DMS153 treated with DMSO at 0.1 percent for 48 hours (cell line): ENCODE data around the gene ZNF570.

Experiments used
- DNase-seq: peaks from one replicate; lab custom pipeline; 2025; ENCODE audit not compliant: unreplicated experiment; lab: John Stamatoyannopoulos, UW

Gene ZNF570

DNA sequence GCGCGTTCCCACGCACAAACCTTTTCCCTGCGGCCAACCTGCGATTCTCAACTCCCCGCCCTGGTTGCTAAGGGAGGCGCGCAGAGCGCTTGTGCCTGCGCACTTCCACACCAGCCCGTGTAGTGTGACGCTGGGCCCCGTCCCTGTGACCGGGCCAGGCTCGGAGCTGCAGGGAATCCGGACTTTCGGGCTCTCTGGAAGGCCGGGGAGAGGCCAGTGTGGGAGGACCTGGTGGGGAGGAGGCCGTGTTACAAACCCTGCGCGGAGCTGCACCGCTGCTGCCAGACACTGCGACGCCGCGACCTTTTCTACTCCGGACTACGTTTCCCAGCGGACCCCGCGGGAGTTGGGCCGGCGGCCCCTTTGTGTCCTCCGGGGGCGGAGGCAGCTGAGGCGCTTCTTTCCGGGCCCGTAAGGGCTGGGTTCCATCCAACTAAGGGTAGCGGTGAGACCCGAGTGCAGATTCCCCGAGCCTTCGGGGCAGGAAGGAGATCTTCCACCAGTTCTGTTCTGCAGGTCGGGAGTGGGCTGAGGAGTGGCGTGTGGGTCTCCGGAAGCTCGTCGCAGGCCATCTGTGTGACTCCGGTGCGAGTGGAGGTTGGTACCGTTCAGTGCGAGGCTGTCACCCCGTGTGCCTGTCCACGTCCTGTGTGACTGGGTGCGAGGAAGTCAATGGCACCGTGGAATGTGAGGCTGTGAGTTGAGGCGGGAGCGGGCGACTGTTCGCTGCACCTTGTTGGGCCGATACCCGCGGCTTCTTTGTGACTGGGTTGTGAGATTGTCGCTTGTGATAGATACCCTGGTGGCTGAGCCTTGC is at the start of gene ZNF570:
TSS of gene ZNF570 (plus strand) at position 396 of the 817 bp plus-strand sequence. CDS start 999 bp downstream, outside the sequence.
- DNase-seq, result peak; percentile 42

DNA sequence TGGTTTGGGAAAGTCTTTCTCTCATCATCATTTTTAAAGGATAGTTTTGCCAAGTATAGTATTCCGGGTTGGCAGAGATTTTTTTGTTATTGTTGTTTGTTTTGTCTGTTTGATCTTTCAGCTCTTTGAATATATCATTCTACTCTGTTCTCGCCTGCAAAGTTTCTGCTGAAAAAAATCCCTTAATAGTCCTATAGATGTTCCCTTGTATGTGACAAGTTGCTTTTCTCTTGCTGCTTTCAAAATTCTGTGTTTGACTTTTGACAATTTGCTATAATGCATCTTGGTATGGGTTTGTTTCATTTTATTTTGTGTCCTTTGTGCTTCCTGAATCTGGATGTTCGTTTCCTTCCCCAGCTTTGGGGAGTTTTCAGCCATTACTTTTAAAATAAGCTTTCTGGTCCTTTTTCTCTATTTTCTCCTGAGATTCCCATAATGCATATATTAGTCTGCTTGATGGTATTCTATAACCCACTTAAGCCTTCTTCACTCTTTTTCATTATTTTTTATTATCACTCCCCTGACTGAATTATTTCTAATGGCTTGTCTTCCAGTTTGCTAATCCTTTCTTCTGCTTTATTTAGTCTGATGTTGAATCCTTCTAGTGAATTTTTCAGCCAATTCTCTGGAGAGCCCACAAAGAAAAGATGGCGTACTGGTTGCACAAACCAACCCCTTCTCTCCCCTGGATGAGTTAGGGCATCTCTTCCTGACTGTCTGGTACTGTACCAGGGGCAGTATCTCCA is 16.5 kb upstream of the ZNF570 start:
- no peak for DNase-seq

DNA sequence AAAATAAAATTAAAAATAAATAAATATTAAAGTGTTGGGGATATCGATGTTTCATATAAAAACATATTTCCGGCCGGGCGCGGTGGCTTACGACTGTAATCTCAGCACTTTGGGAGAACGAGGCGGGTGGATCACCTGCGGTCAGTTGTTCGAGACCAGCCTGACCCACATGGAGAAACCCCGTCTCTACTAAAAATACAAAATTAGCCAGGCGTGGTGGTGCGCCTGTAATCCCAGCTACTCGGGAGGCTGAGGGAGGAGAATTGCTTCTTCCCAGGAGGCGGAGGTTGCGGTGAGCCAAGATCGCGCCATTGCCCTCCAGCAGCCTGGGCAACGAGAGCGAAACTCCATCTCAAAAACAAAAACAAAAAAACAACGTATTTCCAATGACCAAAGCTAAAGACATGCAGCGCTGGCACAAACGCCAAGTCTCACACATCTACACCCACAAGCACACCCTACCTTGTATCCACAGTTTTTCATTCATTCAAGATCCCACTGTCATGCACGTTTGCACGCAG is 2.8 kb upstream of the ZNF570 start:
- DNase-seq, result no peak

DNA sequence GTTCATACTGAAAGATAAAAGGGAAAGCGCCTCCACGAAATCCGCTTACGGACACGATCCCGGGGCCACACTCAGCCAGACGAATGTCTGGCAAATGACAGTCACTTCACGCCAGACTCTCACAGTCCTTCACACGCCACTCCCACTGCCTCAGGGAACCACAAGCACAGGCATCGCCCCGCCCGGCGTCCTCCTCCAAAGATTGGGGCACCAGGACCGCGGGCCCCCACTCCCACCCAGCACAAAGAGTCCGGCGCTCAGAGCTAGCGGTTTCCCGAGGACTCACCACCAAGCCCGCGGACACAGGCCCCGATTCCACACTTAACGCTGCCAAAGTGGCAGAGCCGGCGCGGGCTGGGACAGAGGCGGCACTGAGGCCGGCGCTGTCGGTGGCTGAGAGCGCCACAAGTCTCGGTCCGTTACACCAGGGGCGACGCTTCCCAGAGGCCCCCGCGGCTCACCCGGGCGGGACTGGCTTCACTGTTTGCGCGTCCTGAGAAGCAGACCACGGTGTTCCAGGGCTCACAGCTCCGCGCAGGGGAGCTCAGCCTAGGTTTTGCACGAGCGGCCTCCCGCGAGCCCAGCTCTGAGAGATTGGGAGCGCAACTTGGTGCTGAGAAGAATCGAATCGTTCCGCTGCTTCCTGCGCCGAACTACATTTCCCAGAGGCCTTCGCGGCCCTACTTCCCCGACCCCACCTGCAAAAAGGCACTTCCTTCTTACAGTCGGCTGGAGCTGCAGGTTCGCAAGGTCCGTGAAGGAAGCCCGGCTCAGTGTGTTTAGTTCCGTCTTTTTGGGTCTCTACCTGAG is 2.2 kb upstream of the ZNF570 start, which contains the start of gene ZNF569:
TSS of gene ZNF569 (minus strand) at position 647 of the 810 bp plus-strand sequence. CDS start 22,523 bp downstream, outside the sequence.
- peak; percentile 31 for DNase-seq

DNA sequence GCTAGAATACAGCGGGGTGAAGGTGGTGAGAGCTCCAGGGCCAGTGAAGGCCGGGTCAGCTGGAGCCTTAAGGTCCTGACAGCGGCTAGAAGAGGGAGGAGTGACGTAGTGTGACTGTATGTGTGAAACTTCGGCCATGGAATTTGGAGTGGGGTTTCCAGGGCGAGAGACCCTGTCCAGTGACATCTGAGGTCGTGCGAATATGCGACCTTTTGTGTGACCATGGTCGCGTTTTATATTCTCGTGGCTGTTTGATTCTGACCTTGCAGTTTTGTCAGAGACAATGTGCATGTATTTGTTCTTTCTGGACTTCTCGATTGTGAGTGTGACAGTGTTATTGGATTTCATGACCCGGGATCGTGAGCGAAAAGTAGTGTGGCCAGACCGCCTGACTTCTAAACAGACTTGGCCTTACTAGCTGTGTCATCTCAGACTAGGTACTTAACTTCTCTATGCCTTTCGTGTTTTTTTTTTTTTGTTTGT is 1.5 kb upstream of the ZNF570 start:
- DNase-seq, result no peak

DNA sequence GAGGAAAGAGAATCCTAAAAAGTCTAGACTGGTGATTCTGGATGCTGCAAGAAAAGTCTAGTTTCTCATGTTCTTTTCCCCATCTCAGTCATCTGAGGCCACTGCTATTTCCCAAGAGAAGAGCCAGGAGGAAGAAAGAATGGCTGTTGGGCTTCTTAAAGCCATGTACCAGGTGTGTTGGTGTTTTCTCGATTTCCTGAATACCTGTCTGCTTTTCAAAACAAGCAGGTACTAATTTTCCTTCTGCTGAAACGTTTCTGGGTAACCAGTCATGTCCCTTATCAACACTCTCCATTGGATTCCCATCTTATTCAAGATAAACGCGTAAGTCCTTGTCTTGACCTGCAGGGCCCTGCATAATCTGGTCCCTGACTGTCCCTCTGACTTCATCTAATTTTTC is 1.1 kb downstream of the ZNF570 start:
- DNase-seq, result no peak

DNA sequence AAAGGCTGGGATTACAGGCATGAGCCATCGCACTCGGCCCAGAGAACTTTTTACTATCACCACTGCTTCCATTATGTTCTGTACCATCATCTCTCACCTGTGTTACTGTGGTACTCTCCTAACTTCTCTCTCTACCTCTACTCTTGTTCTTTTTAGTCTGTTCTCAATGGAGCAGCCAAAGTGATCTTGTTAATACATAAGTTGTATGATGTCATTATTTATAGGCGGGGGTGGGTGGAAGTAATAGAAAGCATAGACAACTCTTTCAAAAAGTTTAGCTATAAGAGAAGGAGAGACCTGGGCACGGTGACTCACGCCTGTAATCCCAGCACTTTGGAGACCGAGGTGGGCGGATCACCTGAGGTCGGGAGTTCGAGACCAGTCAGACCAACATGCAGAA is 3.0 kb downstream of the ZNF570 start:
- DNase-seq, result no peak

DNA sequence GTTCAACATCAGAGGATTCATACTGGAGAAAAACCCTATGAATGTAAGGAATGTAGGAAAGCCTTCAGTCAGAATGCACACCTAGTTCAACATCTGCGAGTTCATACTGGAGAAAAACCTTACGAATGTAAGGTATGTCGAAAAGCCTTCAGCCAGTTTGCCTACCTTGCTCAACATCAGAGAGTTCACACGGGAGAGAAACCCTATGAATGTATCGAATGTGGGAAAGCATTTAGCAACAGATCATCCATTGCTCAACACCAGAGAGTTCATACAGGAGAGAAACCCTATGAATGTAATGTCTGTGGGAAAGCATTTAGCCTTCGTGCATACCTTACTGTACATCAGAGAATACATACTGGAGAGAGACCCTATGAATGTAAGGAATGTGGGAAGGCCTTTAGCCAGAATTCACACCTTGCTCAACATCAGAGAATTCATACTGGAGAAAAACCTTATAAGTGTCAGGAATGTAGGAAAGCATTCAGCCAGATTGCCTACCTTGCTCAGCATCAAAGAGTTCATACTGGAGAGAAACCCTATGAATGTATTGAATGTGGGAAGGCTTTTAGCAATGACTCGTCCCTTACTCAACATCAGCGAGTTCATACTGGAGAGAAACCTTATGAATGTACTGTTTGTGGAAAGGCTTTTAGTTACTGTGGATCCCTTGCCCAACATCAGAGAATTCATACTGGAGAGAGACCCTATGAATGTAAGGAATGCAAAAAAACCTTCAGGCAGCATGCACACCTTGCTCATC is 15.4 kb downstream of the ZNF570 start:
- DNase-seq, result no peak

DNA sequence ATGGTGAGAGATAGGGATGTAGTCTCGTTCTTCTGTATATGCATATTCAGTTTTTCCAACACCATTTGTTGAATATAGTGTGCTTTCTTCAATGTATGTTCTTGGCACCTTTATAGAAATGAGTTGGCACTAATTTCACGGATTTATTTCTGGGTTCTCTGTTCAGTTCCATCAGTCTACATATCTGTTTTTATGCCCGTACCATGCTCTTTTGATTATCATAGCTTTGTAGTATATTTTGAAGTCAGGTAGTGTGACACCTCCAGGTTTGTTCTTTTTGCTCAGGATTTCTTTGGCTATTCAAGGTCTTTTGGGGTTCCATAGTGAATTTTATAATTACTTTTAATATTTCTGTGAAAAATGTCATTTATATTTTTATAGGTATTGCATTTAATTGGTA is 23.1 kb downstream of the ZNF570 start:
- DNase-seq, result no peak

DNA sequence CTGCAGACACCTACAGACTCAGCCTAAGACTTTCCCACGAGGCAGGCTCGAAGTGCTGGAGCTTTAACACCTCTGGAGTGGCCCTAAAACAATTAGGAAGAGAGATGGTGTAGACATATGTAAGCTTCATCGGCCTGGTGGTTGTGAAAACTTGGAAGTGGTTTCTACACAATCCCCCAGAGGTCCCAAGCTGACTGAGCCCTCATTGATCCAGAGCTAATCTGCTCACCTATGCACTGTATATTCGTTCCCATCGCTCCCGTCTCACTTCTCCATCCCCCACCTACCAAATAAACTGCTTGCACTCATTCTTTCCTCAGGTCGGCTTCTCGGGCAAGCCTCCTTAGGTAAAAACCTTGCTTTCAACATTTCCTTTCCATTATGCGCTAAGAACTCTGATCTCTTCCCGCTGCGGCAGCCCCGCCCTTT is 36.8 kb downstream of the ZNF570 start:
- no peak for DNase-seq

DNA sequence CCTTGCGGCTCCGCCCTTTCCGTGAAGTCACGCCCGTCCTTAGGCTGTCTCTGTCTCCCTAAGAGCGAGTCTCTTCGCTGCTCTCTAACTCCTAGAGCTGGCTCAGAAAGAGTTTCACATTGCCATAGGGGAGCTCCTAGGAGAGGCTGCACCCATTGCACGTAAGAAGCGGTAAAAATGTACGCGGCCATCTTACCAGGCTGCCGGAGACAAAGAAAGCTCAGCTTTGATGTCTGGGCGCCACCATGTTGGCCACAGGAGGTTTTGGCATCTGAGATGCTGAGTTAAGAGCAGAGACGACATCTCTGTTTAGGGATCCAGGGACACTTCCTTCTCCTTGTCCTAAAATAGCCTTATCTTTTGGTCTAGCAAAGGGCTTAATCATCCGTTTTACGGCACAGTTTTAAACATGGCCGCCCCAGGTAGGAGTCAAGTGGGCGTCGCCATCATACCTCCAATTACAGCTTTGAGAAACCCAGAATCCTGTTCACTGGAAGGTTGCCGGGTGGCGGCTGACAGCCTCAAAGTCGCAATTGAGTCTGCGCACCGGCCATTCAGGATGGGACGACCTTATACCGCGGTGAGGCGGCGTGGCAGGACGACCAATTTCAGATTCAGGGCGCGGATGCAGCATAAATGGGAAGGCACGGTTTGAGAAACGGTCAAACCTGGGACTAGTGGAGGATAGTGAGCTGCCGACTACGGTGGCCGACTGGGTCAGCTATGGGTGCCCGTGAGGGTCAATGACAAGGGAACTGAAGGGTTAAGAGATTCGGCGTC is 37.4 kb downstream of the ZNF570 start, which contains the start of gene ZNF793:
TSS of gene ZNF793 (plus strand) at position 553 of the 780 bp plus-strand sequence. CDS start 16,501 bp downstream, outside the sequence.
- no peak for DNase-seq

DNA sequence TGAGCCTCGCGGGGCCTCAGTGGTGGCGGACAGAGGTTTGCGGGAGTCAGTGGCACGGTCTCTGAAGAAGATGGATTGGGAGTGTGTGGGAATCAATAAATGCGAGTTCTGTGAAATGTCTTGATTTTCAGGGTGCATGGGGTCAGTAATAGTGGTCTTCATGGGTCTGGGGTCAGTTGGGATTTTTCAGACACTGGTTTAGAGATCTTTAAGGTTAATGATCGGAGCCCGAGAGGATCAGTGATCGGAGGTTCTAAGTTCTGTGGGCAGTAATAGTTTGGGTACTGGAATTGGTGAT is 38.0 kb downstream of the ZNF570 start:
- no peak for DNase-seq

DNA sequence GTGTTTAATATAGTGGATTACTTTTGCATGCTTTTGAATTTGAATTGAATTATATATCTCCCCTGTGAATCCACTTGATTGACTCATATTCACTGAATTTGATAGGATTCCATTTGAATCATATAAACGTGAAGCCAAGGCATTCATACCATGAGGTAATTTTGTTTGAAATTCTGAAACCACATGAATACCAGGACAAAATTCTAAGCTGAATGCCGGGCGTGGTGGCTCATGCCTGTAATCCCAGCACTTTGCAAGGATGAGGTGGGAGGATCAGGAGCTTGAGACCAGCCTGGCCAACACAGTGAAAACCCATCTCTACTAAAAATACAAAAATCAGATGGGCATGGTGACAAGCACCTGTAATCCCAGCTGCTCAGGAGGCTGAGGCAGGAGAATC is 42.0 kb downstream of the ZNF570 start:
- no peak for DNase-seq

DNA sequence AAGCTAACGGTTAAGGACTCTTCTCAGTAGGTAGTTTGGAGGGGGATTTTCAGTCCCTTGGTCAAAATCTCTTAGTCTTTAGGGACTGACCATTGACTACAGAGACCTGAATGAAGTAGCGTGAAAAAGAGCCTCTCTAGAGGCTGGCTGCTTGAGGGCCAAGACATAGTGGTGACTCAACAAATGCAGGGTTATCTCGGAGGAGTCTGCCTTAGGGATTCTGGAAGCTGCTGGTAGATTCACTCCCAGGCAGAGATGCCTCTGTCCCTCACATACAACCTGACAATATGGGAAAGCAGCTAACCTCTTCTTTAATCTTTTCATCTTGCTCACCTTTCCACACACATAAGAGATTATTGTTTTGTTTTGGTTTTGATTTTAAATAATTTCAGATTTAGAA is 42.7 kb downstream of the ZNF570 start:
- no peak for DNase-seq

DNA sequence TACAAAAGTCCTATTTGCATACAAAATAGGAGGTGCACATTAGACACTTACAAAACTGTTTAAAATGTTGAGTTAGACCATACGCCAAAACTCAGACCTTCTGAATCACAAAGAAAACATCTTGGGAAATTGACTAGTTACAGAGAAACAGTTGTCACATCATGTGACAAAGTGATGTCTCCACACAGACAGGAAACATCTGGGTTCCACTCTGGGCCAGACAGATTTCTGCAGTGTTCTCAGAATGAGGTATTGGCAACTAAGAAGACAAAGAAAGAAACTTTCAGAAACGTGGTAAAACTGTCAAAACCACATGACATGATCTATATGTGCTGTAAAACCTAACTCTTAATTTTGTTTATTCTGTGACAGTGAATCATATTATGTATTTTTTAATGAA is 44.2 kb downstream of the ZNF570 start:
- no peak for DNase-seq

DNA sequence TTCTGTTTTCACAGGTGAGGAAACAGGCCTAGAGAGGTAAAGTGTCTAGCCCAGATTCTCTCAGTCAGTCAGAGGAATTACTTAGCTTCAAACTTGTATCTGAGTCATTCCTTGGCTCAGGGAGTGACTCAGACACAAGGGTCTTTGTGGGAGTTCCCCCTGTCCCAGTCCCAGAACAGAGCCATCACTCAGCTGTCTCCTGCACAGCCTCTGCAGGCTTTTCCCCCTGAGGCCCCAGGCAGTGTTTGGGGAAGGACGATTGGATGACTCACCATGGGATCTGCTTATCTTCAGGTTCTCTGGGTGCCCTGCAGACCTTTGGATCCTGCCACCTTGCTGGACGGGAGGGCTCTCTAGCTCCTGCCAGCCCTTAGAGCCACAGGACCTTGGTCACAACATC is 50.7 kb downstream of the ZNF570 start:
- DNase-seq, result no peak

DNA sequence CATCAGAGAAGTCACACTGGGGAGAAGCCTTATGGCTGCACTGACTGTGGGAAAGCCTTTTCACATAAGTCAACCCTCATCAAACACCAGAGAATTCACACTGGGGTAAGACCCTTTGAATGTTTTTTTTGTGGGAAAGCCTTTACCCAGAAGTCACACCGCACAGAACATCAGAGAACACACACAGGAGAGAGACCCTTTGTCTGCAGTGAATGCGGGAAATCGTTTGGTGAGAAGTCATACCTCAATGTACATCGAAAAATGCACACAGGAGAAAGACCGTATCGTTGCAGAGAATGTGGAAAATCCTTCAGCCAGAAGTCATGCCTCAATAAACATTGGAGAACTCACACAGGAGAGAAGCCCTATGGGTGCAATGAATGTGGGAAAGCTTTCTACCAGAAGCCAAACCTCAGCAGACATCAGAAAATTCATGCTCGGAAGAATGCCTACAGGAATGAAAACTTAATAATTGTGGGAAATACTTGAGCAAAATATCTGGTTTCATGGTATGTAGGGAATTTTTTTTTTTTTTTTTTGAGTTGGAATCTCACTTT is 68.3 kb downstream of the ZNF570 start:
- no peak for DNase-seq
